ENCODE data around the gene SH3RF3. TPM values are rescaled to one million over a fixed set of nuclear protein-coding genes. Genes with fewer than 3 reads are reported as not detected.

The SH3RF3 gene
- total RNA-seq, 1 experiment from 2014 or later: 4.9 TPM

DNA sequence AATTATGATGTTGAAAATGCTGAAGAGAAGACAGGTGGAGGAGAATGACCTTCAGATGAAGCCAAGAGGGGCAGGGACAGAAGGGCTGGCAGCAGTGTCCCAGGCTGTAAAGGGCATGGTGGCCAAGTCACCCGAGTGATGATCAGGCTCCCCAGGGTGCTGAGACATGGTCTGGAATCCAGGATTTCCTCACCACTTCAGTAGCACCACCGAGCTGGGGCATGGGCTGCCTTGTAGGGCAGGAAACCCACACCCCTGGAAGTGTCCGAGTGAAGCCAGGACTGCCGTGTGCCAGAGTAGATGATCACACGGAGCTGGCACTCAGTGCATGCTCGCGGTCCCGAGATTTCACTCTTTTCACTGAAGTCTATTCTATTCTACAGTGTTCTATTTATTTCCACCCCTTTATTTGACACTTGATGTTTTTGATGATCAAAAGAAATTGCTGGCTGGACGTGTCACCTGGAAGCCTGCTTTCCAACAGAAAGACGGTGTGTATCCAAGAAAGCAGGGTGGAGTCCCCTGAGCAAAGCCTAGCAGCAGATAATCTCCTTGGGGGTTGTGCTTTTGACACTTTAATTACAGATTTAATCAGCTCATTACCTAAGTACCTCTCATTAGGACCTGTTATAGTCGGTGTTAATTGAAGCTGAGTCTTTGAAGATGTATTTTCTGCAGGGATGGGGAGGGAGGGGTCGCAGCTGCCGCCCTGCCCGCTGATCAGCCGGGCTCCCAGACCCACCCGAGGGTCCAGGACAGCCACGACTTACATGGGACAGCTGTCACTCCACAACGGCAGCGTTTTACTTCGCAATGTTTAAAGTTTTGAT, 392.4 kb downstream of the SH3RF3 start:
- Histone ChIP-seq H3K27me3 (ENCODE audit: control insufficient read depth, insufficient read depth, low read length) (no peaks in the 10 kb centered on the region), H3K4me1 (ENCODE audit: control insufficient read depth, insufficient read depth, low read length) (no peaks in the 10 kb centered on the region), H3K4me3 (ENCODE audit: low read depth in 2 of 2, low read length in 2 of 2) (no peak overlapping the region), H3K36me3 (ENCODE audit: control insufficient read depth, insufficient read depth, low read length) (no peaks in the 10 kb centered on the region), H3K27ac (ENCODE audit: low read length) (no peak overlapping the region), H3K9me3 (ENCODE audit: control insufficient read depth, insufficient read depth, low read depth, low read length) (no peaks in the 10 kb centered on the region)
- in situ Hi-C loops (cut with HindIII; ENCODE audit: low pct_unique_long_range_greater_than_20kb, low sequenced_read_pairs): no loop called here
- ATAC-seq: no peak
- intact Hi-C loops (cut with micrococcal nuclease; ENCODE audit: unreplicated experiment): no loop called here
- ChIA-PET CTCF (interaction anchor here (0.7 kb wide), 2 partner anchors 10 to 815 kb away, joined by 3 to 7 read pairs; no protein-coding TSS in a partner anchor), POLR2A (no interaction called here)
- no peak for DNase-seq (ENCODE audit: low read depth, low spot score)
- no TSS peak for BruUV-seq (replicated peaks)
- TF ChIP-seq TCF7L2 (IDR thresholded peaks at IDR 0.05; ENCODE audit: low read depth, low read length) (no peak), POLR2AphosphoS5 (IDR thresholded peaks at IDR 0.05; ENCODE audit: low read depth, low read length) (no peak), REST (IDR thresholded peaks at IDR 0.05; ENCODE audit: insufficient read depth in 1 of 2, low read depth in 2 of 2, low read length in 1 of 2) (no peak), CTCF (IDR thresholded peaks at IDR 0.05) (no peak), SIN3A (IDR thresholded peaks at IDR 0.05; ENCODE audit: borderline replicate concordance, insufficient read depth, low read depth, low read length) (no peak)

GRCh38 chr2:109522063-109522374, 393.0 kb downstream of the SH3RF3 start:
- ChIA-PET POLR2A (no interaction called here), CTCF (interaction anchor here (0.7 kb wide), 1 partner anchor 10 kb away, joined by 7 read pairs; no protein-coding TSS in a partner anchor)
- no peak for DNase-seq (ENCODE audit: low read depth, low spot score)
- H3K36me3 ChIP-seq (ENCODE audit: control insufficient read depth, insufficient read depth, low read length): no peaks in the 10 kb centered on the region
- no peak for ATAC-seq
- no peaks in the 10 kb centered on the region for H3K27me3 ChIP-seq (ENCODE audit: control insufficient read depth, insufficient read depth, low read length)
- in situ Hi-C loops (cut with HindIII; ENCODE audit: low pct_unique_long_range_greater_than_20kb, low sequenced_read_pairs) (no loop called here), intact Hi-C loops (cut with micrococcal nuclease; ENCODE audit: unreplicated experiment) (no loop called here)
- TF ChIP-seq TCF7L2 (IDR thresholded peaks at IDR 0.05; ENCODE audit: low read depth, low read length): no peak
- no peak for TF ChIP-seq CTCF (IDR thresholded peaks at IDR 0.05)
- TF ChIP-seq POLR2AphosphoS5 (IDR thresholded peaks at IDR 0.05; ENCODE audit: low read depth, low read length): no peak
- TF ChIP-seq REST (IDR thresholded peaks at IDR 0.05; ENCODE audit: insufficient read depth in 1 of 2, low read depth in 2 of 2, low read length in 1 of 2): no peak
- TF ChIP-seq SIN3A (IDR thresholded peaks at IDR 0.05; ENCODE audit: borderline replicate concordance, insufficient read depth, low read depth, low read length): no peak
- no TSS peak for BruUV-seq (replicated peaks)
- no peak overlapping the region for H3K27ac ChIP-seq (ENCODE audit: low read length)
- no peak overlapping the region for H3K4me3 ChIP-seq (ENCODE audit: low read depth in 2 of 2, low read length in 2 of 2)
- H3K9me3 ChIP-seq (ENCODE audit: control insufficient read depth, insufficient read depth, low read depth, low read length): no peaks in the 10 kb centered on the region
- H3K4me1 ChIP-seq (ENCODE audit: control insufficient read depth, insufficient read depth, low read length): no peaks in the 10 kb centered on the region

Data from Panc1 (cell line).